ENCODE measurements around the gene ATP6V0A4. TPM values are rescaled to one million over a fixed set of nuclear protein-coding genes. Genes with fewer than 3 reads are reported as not detected.

The ATP6V0A4 gene
- total RNA-seq, 1 experiment from 2014 or later: not detected

DNA sequence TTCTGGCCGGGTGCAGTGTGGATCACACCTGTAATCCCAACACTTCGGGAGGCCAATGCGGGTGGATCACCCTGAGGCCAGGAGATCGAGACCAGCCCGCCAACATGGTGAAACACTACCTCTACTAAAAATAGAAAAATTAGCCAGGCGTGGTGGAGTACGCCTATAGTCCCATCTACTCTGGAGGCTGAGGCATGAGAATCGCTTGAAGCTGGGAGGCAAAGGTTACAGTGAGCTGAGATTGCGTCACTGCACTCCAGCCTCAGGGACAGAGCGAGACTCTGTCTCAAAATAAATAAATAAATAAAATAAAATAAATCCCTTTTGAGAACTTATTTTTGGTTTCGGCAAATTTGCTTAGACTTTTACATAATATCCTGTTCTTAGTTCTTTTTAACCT is 31.3 kb upstream of the ATP6V0A4 start:
- no peak overlapping the region for H3K27ac ChIP-seq (ENCODE audit: low read depth, low read length)
- TF ChIP-seq CBX3 (IDR thresholded peaks at IDR 0.05; ENCODE audit: low read depth) (no peak), CEBPB (IDR thresholded peaks at IDR 0.05; ENCODE audit: low read depth) (no peak), ATF3 (IDR thresholded peaks at IDR 0.05) (no peak), JUND (IDR thresholded peaks at IDR 0.05) (no peak), SIN3A (IDR thresholded peaks at IDR 0.05; ENCODE audit: low read depth) (no peak), TCF7L2 (IDR thresholded peaks at IDR 0.05; ENCODE audit: borderline replicate concordance, extremely low read depth, insufficient read depth, insufficient read length) (no peak), POLR2A (IDR thresholded peaks at IDR 0.05; ENCODE audit: borderline replicate concordance, extremely low read depth, insufficient read depth, insufficient read length) (no peak), FOSL1 (IDR thresholded peaks at IDR 0.05; ENCODE audit: low read depth) (no peak), EGR1 (IDR thresholded peaks at IDR 0.05; ENCODE audit: low read depth) (no peak), EZH2phosphoT487 (IDR thresholded peaks at IDR 0.05; ENCODE audit: borderline replicate concordance) (no peak), SRF (IDR thresholded peaks at IDR 0.05; ENCODE audit: low read depth) (no peak), RAD21 (IDR thresholded peaks at IDR 0.05; ENCODE audit: low read depth) (no peak), ZFX (IDR thresholded peaks at IDR 0.05) (no peak), POLR2AphosphoS5 (IDR thresholded peaks at IDR 0.05; ENCODE audit: low read depth, low read length) (no peak), EZH2 (IDR thresholded peaks at IDR 0.05) (no peak)
- TF ChIP-seq, protein P1, sequence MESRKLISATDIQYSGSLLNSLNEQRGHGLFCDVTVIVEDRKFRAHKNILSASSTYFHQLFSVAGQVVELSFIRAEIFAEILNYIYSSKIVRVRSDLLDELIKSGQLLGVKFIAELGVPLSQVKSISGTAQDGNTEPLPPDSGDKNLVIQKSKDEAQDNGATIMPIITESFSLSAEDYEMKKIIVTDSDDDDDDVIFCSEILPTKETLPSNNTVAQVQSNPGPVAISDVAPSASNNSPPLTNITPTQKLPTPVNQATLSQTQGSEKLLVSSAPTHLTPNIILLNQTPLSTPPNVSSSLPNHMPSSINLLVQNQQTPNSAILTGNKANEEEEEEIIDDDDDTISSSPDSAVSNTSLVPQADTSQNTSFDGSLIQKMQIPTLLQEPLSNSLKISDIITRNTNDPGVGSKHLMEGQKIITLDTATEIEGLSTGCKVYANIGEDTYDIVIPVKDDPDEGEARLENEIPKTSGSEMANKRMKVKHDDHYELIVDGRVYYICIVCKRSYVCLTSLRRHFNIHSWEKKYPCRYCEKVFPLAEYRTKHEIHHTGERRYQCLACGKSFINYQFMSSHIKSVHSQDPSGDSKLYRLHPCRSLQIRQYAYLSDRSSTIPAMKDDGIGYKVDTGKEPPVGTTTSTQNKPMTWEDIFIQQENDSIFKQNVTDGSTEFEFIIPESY (IDR thresholded peaks at IDR 0.05; ENCODE audit: extremely low read depth, insufficient replicate concordance, low read length): no peak
- no TSS peak for BruUV-seq (replicated peaks)
- no peak overlapping the region for H3K4me2 ChIP-seq (ENCODE audit: low read length)
- H3K27me3 ChIP-seq (ENCODE audit: insufficient read depth, low read length): no peaks in the 10 kb centered on the region; the same call in 1 of the 2 replicates
- H3K9me2 ChIP-seq (ENCODE audit: insufficient read depth): no peaks in the 10 kb centered on the region
- H3K9ac ChIP-seq (ENCODE audit: low read length): no peak overlapping the region
- ChIA-PET CTCF (no interaction called here), POLR2A (interaction anchor here (0.6 kb wide), 1 partner anchor 9 kb away, joined by 3 read pairs; no protein-coding TSS in a partner anchor), RAD21 (ENCODE audit: low non-redundant PET in 1 of 2, low total read pairs in 2 of 2, uncharacterized antibody in 2 of 2, unreplicated experiment in 2 of 2) (no interaction called here)
- no peaks in the 10 kb centered on the region for H3K4me1 ChIP-seq (ENCODE audit: control insufficient read depth in 1 of 2, insufficient read depth in 2 of 2, low read length in 2 of 2)
- no peaks in the 10 kb centered on the region for H3K79me2 ChIP-seq (ENCODE audit: insufficient read depth, low read length)
- no peaks in the 10 kb centered on the region for H3K9me3 ChIP-seq (ENCODE audit: control insufficient read depth in 1 of 2, insufficient read depth in 1 of 2, low read depth in 1 of 2, low read length in 2 of 2)
- ATAC-seq (no peak), DNase-seq (ENCODE audit: low read depth, low spot score) (no peak)
- no peaks in the 10 kb centered on the region for H3K36me3 ChIP-seq (ENCODE audit: control insufficient read depth in 1 of 2, insufficient read depth in 2 of 2, low read length in 2 of 2)
- intact Hi-C loops (cut with micrococcal nuclease): no loop called here
- H4K20me1 ChIP-seq (ENCODE audit: insufficient read depth): no peaks in the 10 kb centered on the region
- H2AFZ ChIP-seq (ENCODE audit: low read depth, low read length, poor library complexity, severe bottlenecking): no peak overlapping the region
- H3K4me3 ChIP-seq (replicated peaks in 1 of 2; ENCODE audit: low read depth in 1 of 2, low read length in 2 of 2): no peak overlapping the region
